Gastroesophageal sphincter (tissue), 3 donors: Measurements from ENCODE around the gene CD274.

Experiments used
- POLR2A ChIP-seq, 2 donors: fragments of 450-650 bp; IDR thresholded peaks; one replicate each; pipeline ENCODE4 v1.6.1; 2017; ENCODE audit warnings: antibody characterized with exemption in 2 of 2, mild to moderate bottlenecking in 2 of 2, moderate library complexity in 1 of 2
- POLR2AphosphoS5 ChIP-seq: sonication (generic); formaldehyde crosslinking; IDR thresholded peaks from one replicate; pipeline ENCODE4 v1.6.1; 2017; ENCODE audit warnings: antibody characterized with exemption
- TF ChIP-seq, protein P1 (sequence below), 4 experiments: fragments of 200-600 bp in 2 of 4; fragments of 450-650 bp in 2 of 4; sonication (generic) in 1 of 4; IDR thresholded peaks; one replicate each; pipeline ENCODE4 v1.5.1; 2017 to 2019; ENCODE audit warnings: antibody characterized with exemption in 4 of 4, mild to moderate bottlenecking in 2 of 4, moderate library complexity in 2 of 4

DNA sequence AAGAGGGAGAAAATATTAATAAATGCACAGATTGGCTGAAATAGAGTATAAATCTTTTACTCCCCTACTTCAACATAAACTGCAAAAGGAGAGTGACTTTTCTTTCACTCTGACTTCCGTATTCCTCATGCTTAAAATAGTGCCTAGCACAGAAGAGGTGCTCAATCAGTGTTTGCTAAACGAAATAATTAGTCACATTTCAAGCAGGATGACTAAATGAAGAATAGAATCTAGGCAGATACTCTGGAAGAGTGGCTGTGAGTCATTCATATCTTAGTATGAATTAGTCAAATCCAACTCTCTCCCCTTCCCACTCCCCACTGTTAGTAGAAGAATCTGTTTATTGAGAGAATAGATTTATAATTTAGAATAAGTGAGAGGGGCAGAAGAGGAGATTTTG is 4.8 kb downstream of the CD274 start:
- TF ChIP-seq POLR2AphosphoS5 (no peak), POLR2A (IDR thresholded peaks at IDR 0.05) (no peak)
- TF ChIP-seq, protein P1, sequence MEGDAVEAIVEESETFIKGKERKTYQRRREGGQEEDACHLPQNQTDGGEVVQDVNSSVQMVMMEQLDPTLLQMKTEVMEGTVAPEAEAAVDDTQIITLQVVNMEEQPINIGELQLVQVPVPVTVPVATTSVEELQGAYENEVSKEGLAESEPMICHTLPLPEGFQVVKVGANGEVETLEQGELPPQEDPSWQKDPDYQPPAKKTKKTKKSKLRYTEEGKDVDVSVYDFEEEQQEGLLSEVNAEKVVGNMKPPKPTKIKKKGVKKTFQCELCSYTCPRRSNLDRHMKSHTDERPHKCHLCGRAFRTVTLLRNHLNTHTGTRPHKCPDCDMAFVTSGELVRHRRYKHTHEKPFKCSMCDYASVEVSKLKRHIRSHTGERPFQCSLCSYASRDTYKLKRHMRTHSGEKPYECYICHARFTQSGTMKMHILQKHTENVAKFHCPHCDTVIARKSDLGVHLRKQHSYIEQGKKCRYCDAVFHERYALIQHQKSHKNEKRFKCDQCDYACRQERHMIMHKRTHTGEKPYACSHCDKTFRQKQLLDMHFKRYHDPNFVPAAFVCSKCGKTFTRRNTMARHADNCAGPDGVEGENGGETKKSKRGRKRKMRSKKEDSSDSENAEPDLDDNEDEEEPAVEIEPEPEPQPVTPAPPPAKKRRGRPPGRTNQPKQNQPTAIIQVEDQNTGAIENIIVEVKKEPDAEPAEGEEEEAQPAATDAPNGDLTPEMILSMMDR (IDR thresholded peaks at IDR 0.05), result no peak
